Gastrocnemius medialis (tissue), 4 donors: ENCODE results near the gene TRIM43B. TPM values are rescaled to one million over a fixed set of nuclear protein-coding genes. Genes with fewer than 3 reads are reported as not detected.
"Not testable (repeated sequence)": the region's sequence is repeated elsewhere in the genome, so short reads cannot be mapped to it uniquely, and the experiment has no call there.

Experiments used
- ATAC-seq, 2 donors: fragments of 150-250 bp; one replicate each; pipeline ENCODE4 v1.9.1; 2016
- DNase-seq, 2 donors: peaks; one replicate each; pipeline ENCODE4 v3.0.0-alpha.2; 2019
- H3K27ac ChIP-seq, 4 donors: fragments of 200-600 bp; sonication (generic); 1 replicate in 1 of 4; 2 replicates in 3 of 4; pipeline ENCODE4 v1.5.1; 2016 to 2018; ENCODE audit warnings: mild to moderate bottlenecking in 2 of 4, moderate library complexity in 1 of 4
- H3K27me3 ChIP-seq, 3 donors: fragments of 200-600 bp; sonication (generic) in 2 of 3; 1 replicate in 1 of 3; 2 replicates in 2 of 3; pipeline versions ENCODE4 v1.5.1 to v1.6.0; 2016 to 2019; ENCODE audit warnings: mild to moderate bottlenecking in 1 of 3, moderate library complexity in 1 of 3
- H3K36me3 ChIP-seq, 2 donors: fragments of 200-600 bp; sonication (generic) in 1 of 2; one replicate each; pipeline ENCODE4 v1.5.1; 2017 to 2018
- H3K4me1 ChIP-seq, 2 donors: fragments of 200-600 bp; sonication (generic) in 1 of 2; one replicate each; pipeline ENCODE4 v1.5.1; 2016 to 2017; ENCODE audit warnings: mild to moderate bottlenecking in 2 of 2
- H3K4me3 ChIP-seq, 4 donors: fragments of 200-600 bp; sonication (generic) in 3 of 4; 1 replicate in 1 of 4; 2 replicates in 3 of 4; pipeline ENCODE4 v1.5.1; 2016 to 2019; ENCODE audit warnings: mild to moderate bottlenecking in 2 of 4
- H3K9me3 ChIP-seq, 3 donors: fragments of 200-600 bp; sonication (generic) in 2 of 3; 1 replicate in 1 of 3; 2 replicates in 2 of 3; pipeline ENCODE4 v1.5.1; 2016 to 2019
- in situ Hi-C, 4 donors: fragments of 200-750 bp; cut with MboI; loops; one replicate each; pipeline versions ENCODE4 v1.15.0 to v1.8.0; 2017; ENCODE audit warnings: low sequenced_read_pairs in 4 of 4
- intact Hi-C: fragments of 100-400 bp; cut with DNase I; formaldehyde crosslinking; loops from one replicate; pipeline ENCODE4 v1.15.1; 2023; ENCODE audit warnings: low total_unique reads
- total RNA-seq, 4 donors: library from RNA; depleted of rRNA; stranded (reverse); fragments of >200 nt; gene quantifications; one replicate each; pipeline versions ENCODE4 v1.1.0 to v1.2.3, GENCODE V29; 2016

Gene TRIM43B
- total RNA-seq, 4 donors from 2014 or later: not detected

DNA sequence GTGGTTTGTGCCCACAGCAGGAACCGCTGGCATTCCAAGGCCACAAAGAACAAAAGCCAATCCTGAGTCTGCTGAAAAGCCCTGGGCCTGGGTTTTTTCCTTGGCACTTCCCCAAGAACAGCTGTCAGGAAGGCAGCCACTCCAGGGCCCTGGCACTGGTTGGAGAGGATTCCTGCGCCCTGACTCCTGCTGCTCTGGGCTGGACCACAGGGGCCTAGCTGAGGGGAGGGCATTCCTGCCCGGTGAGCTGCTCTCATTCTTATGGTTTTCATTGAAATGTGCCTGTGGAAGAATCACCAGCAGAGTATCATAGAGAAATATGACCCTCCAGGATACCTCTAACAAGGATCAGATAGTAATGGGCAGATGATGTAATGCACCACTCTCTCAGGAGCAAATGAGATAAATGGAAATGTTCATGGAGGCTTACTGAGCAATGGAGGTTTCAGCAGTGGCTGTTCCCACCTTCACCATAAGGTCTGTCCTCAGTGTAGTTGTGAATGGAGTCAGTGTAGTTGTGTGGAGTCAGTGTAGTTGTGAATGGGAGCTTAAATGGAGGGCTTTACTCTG, 50.0 kb downstream of the TRIM43B start:
- H3K4me3 ChIP-seq, H3K27ac ChIP-seq, DNase-seq, H3K27me3 ChIP-seq, intact Hi-C loops, H3K4me1 ChIP-seq, H3K9me3 ChIP-seq, H3K36me3 ChIP-seq, in situ Hi-C loops: not testable (repeated sequence)
- peak in 1 of 2 donors; percentile 58 for ATAC-seq

DNA sequence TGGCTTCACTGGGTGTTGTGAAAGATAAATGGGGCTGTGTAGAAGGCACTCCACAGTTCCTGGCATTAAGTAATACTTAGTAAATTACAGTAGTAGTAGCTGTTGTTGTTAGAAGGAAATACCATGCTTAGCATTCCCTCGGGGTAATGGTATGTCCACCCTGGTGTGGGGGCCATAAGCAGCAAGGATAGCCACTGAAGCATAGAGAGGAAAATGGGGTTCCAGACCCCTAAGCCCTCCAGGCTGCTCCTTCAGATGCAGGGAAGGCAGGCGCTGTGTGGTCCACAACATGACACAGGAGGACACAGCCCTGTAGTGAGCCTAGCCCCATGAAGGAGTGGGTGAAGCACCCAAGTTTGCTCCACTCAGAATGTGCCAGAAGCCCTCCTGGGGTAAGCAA, 50.6 kb downstream of the TRIM43B start:
- ATAC-seq, H3K36me3 ChIP-seq, DNase-seq, H3K27me3 ChIP-seq, H3K27ac ChIP-seq, intact Hi-C loops, H3K9me3 ChIP-seq, H3K4me3 ChIP-seq, H3K4me1 ChIP-seq, in situ Hi-C loops: not testable (repeated sequence)

DNA sequence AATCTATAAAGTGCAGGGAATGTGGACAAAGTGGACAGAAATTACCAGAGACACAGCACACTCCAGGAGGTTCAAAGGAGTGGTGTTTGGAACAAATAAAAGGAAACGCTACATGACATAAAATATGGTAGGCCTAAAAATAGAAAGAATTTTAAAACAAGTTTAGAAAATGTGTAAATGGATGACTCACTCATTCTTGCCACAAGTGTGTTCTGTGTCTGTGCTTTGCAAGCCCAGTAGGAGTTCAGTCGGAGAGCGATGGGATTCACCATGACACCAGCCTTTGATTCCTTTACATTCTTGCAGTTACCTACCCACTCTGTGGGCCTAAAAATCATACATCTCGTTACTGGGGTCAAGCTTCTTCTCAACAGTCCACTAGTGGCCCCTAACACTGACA, 51.2 kb downstream of the TRIM43B start:
- H3K27ac ChIP-seq, ATAC-seq, H3K36me3 ChIP-seq, H3K4me3 ChIP-seq, in situ Hi-C loops, intact Hi-C loops, H3K27me3 ChIP-seq, DNase-seq, H3K9me3 ChIP-seq, H3K4me1 ChIP-seq: not testable (repeated sequence)

DNA sequence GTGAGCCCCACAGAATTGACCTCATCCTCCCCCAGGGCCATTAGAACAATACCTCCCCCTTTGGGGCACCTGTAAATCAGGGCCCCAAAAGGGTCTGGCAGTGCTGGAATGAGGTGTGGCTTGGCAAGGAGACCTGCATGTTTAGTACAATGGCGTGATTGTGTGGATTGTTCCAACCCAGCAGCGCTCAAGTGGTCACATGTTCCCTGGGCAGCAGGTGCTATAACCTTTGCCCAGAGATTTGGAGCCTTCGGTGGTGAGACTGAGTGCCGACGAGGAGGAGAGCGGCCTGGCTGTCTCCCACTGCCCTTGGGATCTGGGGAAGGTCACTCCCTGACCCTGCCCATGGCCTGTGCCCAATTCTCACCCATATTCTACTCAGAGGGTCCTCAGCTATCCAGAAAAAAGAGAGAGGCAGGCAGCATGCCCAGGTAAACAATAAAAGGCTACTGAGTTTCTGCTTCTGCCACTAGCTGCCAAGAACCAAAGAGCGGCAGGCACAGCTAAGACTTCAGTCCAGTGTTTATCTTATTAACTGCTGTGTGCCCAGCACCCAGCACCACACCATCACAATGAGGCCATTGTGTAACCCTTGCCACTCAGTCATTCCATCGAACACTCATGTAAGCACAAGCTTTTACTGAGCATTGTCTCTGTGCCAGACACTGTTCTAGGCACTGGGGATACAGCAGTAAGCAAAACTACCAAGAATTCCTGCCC, 54.6 kb downstream of the TRIM43B start:
- intact Hi-C loops, in situ Hi-C loops, H3K27ac ChIP-seq, ATAC-seq, H3K9me3 ChIP-seq, H3K36me3 ChIP-seq, H3K4me3 ChIP-seq, DNase-seq, H3K27me3 ChIP-seq, H3K4me1 ChIP-seq: not testable (repeated sequence)

DNA sequence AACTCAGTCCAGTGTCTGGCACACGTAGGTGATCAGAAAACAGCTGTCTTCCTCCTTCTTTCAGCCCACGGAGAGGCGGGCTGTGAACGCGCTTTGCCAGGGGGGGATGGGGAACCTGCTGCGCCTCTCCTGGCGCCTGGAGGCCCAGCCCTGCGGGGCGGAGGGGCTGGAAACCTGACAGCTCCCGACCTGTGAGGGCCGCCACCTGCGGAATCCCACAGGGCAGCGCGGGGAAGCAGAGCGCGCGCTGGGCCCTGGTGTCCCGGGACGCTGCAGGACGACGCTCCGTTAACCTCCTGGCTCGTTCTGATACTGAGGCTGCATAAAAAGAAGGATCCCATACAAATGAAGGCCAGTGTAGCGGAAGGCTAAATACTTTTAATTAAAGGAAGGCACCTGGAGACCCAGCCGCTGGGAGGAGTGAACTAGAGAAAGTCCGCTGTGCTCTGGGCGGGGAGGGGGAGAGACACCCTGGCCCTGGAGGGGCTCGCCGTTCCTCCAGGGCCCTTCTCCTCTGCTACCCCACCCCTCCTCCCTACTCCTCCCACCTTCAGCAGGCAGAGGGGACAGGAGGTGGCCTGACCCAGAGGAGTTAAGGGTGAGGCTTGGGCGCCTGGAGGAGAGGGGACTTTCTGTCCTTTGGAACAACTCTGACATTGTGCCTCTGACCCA, 57.2 kb downstream of the TRIM43B start:
- DNase-seq, H3K27ac ChIP-seq, H3K4me3 ChIP-seq, H3K9me3 ChIP-seq, ATAC-seq, H3K36me3 ChIP-seq, intact Hi-C loops, H3K4me1 ChIP-seq, in situ Hi-C loops, H3K27me3 ChIP-seq: not testable (repeated sequence)

Other genes starting within 250 kb of the TRIM43B start
- under 1 TPM in 2 of 4 donors, not detected in 2; 0.33 to 0.46 TPM for gene PROM2, start 210.3 kb downstream of the TRIM43B start, total RNA-seq
- gene KCNIP3, start 187.4 kb downstream of the TRIM43B start, total RNA-seq: 1 to 10 TPM in 2 of 4 donors, under 1 TPM in 2; 0.55 to 2.9 (median 1.0) TPM
- gene FAHD2A, start 82.0 kb downstream of the TRIM43B start, total RNA-seq: 10 to 100 TPM; 18.4 to 28.3 (median 27.0) TPM
- not detected for gene TRIM43, start 107.2 kb upstream of the TRIM43B start, total RNA-seq